ENCODE data around the gene RGMA. TPM values are rescaled to one million over a fixed set of nuclear protein-coding genes. Genes with fewer than 3 reads are reported as not detected.
"Not testable (repeated sequence)": the region's sequence is repeated elsewhere in the genome, so short reads cannot be mapped to it uniquely, and the experiment has no call there.

The RGMA gene
- total RNA-seq, 1 experiment from 2014 or later, result not detected

GRCh38 chr15:93039562-93040287, 49.3 kb downstream of the RGMA start:
- DNase-seq; H3K4me1 ChIP-seq (ENCODE audit: low read length); H3K9me2 ChIP-seq (replicated peaks; ENCODE audit: insufficient read depth, low read length); H3K9me3 ChIP-seq (ENCODE audit: low read length); H3K4me3 ChIP-seq (ENCODE audit: low read length); H3K4me2 ChIP-seq (ENCODE audit: low read depth, low read length, poor library complexity, severe bottlenecking); H3K27me3 ChIP-seq (ENCODE audit: low read length); H3K9ac ChIP-seq (ENCODE audit: low read length); H4K20me1 ChIP-seq (ENCODE audit: insufficient read depth, low read depth, low read length); H3K79me2 ChIP-seq (ENCODE audit: low read length); H2AFZ ChIP-seq (ENCODE audit: low read length); H3K27ac ChIP-seq (ENCODE audit: low read length); H3K36me3 ChIP-seq (ENCODE audit: insufficient read depth, low read length): not testable (repeated sequence)

GRCh38 chr15:93037820-93038705, 50.9 kb downstream of the RGMA start:
- H3K79me2 ChIP-seq (ENCODE audit: low read length), result no peaks in the 10 kb centered on the region
- no peaks in the 10 kb centered on the region for H4K20me1 ChIP-seq (ENCODE audit: insufficient read depth, low read depth, low read length)
- no peaks in the 10 kb centered on the region for H3K4me1 ChIP-seq (ENCODE audit: low read length)
- no peak for DNase-seq
- H3K27me3 ChIP-seq (ENCODE audit: low read length), result no peaks in the 10 kb centered on the region
- H3K4me3 ChIP-seq (ENCODE audit: low read length), result no peak overlapping the region
- no peak overlapping the region for H3K27ac ChIP-seq (ENCODE audit: low read length)
- no peak overlapping the region for H3K9ac ChIP-seq (ENCODE audit: low read length)
- no peaks in the 10 kb centered on the region for H3K36me3 ChIP-seq (ENCODE audit: insufficient read depth, low read length)
- no peak overlapping the region for H3K4me2 ChIP-seq (ENCODE audit: low read depth, low read length, poor library complexity, severe bottlenecking)
- H2AFZ ChIP-seq (ENCODE audit: low read length), result no peak overlapping the region
- no peaks in the 10 kb centered on the region for H3K9me2 ChIP-seq (replicated peaks; ENCODE audit: insufficient read depth, low read length)
- no peaks in the 10 kb centered on the region for H3K9me3 ChIP-seq (ENCODE audit: low read length)

GRCh38 chr15:93036951-93037819, 51.8 kb downstream of the RGMA start:
- H3K27ac ChIP-seq (ENCODE audit: low read length), result no peak overlapping the region
- H3K4me2 ChIP-seq (ENCODE audit: low read depth, low read length, poor library complexity, severe bottlenecking), result no peak overlapping the region
- H3K9me3 ChIP-seq (ENCODE audit: low read length), result no peaks in the 10 kb centered on the region
- no peaks in the 10 kb centered on the region for H3K9me2 ChIP-seq (replicated peaks; ENCODE audit: insufficient read depth, low read length)
- no peak overlapping the region for H3K9ac ChIP-seq (ENCODE audit: low read length)
- no peak overlapping the region for H2AFZ ChIP-seq (ENCODE audit: low read length)
- H4K20me1 ChIP-seq (ENCODE audit: insufficient read depth, low read depth, low read length), result no peaks in the 10 kb centered on the region
- no peaks in the 10 kb centered on the region for H3K79me2 ChIP-seq (ENCODE audit: low read length)
- no peaks in the 10 kb centered on the region for H3K27me3 ChIP-seq (ENCODE audit: low read length)
- no peak for DNase-seq
- H3K4me1 ChIP-seq (ENCODE audit: low read length), result no peaks in the 10 kb centered on the region
- H3K36me3 ChIP-seq (ENCODE audit: insufficient read depth, low read length), result no peaks in the 10 kb centered on the region
- H3K4me3 ChIP-seq (ENCODE audit: low read length), result no peak overlapping the region

- no peaks in the 10 kb centered on the region for H3K9me2 ChIP-seq (replicated peaks; ENCODE audit: insufficient read depth, low read length)
- H4K20me1 ChIP-seq (ENCODE audit: insufficient read depth, low read depth, low read length), result no peaks in the 10 kb centered on the region
- no peaks in the 10 kb centered on the region for H3K79me2 ChIP-seq (ENCODE audit: low read length)
- H3K9ac ChIP-seq (ENCODE audit: low read length), result no peak overlapping the region
- no peaks in the 10 kb centered on the region for H3K9me3 ChIP-seq (ENCODE audit: low read length)
- no peaks in the 10 kb centered on the region for H3K4me1 ChIP-seq (ENCODE audit: low read length)
- peak; percentile 76 for DNase-seq
- no peak overlapping the region for H3K4me2 ChIP-seq (ENCODE audit: low read depth, low read length, poor library complexity, severe bottlenecking)
- H3K36me3 ChIP-seq (ENCODE audit: insufficient read depth, low read length), result no peaks in the 10 kb centered on the region
- H3K4me3 ChIP-seq (ENCODE audit: low read length), result no peak overlapping the region
- H3K27me3 ChIP-seq (ENCODE audit: low read length), result no peaks in the 10 kb centered on the region
- no peak overlapping the region for H3K27ac ChIP-seq (ENCODE audit: low read length)
- peak overlapping the region; percentile 79; the same call in 1 of the 2 replicates for H2AFZ ChIP-seq (ENCODE audit: low read length)
Observed at GRCh38 chr15:93035953-93036810, 52.8 kb downstream of the RGMA start.

- no peak for DNase-seq
- Histone ChIP-seq H2AFZ (ENCODE audit: low read length) (peak overlapping the region; percentile 79; the same call in 1 of the 2 replicates), H3K79me2 (ENCODE audit: low read length) (no peaks in the 10 kb centered on the region), H3K27me3 (ENCODE audit: low read length) (no peaks in the 10 kb centered on the region), H3K4me1 (ENCODE audit: low read length) (no peaks in the 10 kb centered on the region), H4K20me1 (ENCODE audit: insufficient read depth, low read depth, low read length) (no peaks in the 10 kb centered on the region), H3K9me3 (ENCODE audit: low read length) (no peaks in the 10 kb centered on the region), H3K4me3 (ENCODE audit: low read length) (no peak overlapping the region), H3K36me3 (ENCODE audit: insufficient read depth, low read length) (no peaks in the 10 kb centered on the region), H3K4me2 (ENCODE audit: low read depth, low read length, poor library complexity, severe bottlenecking) (no peak overlapping the region), H3K9ac (ENCODE audit: low read length) (no peak overlapping the region), H3K9me2 (replicated peaks; ENCODE audit: insufficient read depth, low read length) (no peaks in the 10 kb centered on the region), H3K27ac (ENCODE audit: low read length) (no peak overlapping the region)
Observed at GRCh38 chr15:93035092-93035915, 53.7 kb downstream of the RGMA start.

GRCh38 chr15:93034512-93034911, 54.5 kb downstream of the RGMA start:
- DNase-seq, result no peak
- no peaks in the 10 kb centered on the region for H3K9me3 ChIP-seq (ENCODE audit: low read length)
- no peak overlapping the region for H3K9ac ChIP-seq (ENCODE audit: low read length)
- no peaks in the 10 kb centered on the region for H4K20me1 ChIP-seq (ENCODE audit: insufficient read depth, low read depth, low read length)
- H3K4me2 ChIP-seq (ENCODE audit: low read depth, low read length, poor library complexity, severe bottlenecking), result no peak overlapping the region
- H3K4me1 ChIP-seq (ENCODE audit: low read length), result no peaks in the 10 kb centered on the region
- H3K36me3 ChIP-seq (ENCODE audit: insufficient read depth, low read length), result no peaks in the 10 kb centered on the region
- H2AFZ ChIP-seq (ENCODE audit: low read length), result no peak overlapping the region
- H3K27me3 ChIP-seq (ENCODE audit: low read length), result no peaks in the 10 kb centered on the region
- no peak overlapping the region for H3K27ac ChIP-seq (ENCODE audit: low read length)
- no peaks in the 10 kb centered on the region for H3K9me2 ChIP-seq (replicated peaks; ENCODE audit: insufficient read depth, low read length)
- no peak overlapping the region for H3K4me3 ChIP-seq (ENCODE audit: low read length)
- no peaks in the 10 kb centered on the region for H3K79me2 ChIP-seq (ENCODE audit: low read length)

GRCh38 chr15:93033434-93034045, 55.5 kb downstream of the RGMA start:
- H3K4me2 ChIP-seq (ENCODE audit: low read depth, low read length, poor library complexity, severe bottlenecking), result no peak overlapping the region
- no peak overlapping the region for H3K27ac ChIP-seq (ENCODE audit: low read length)
- no peaks in the 10 kb centered on the region for H3K27me3 ChIP-seq (ENCODE audit: low read length)
- H3K79me2 ChIP-seq (ENCODE audit: low read length), result no peaks in the 10 kb centered on the region
- no peak overlapping the region for H2AFZ ChIP-seq (ENCODE audit: low read length)
- H4K20me1 ChIP-seq (ENCODE audit: insufficient read depth, low read depth, low read length), result no peaks in the 10 kb centered on the region
- H3K4me3 ChIP-seq (ENCODE audit: low read length), result no peak overlapping the region
- H3K9me3 ChIP-seq (ENCODE audit: low read length), result no peaks in the 10 kb centered on the region
- H3K4me1 ChIP-seq (ENCODE audit: low read length), result no peaks in the 10 kb centered on the region
- no peak overlapping the region for H3K9ac ChIP-seq (ENCODE audit: low read length)
- no peaks in the 10 kb centered on the region for H3K36me3 ChIP-seq (ENCODE audit: insufficient read depth, low read length)
- DNase-seq, result no peak
- H3K9me2 ChIP-seq (replicated peaks; ENCODE audit: insufficient read depth, low read length), result no peaks in the 10 kb centered on the region
